Neural crest cell (in vitro differentiated cells): ENCODE data around the gene TPM2. TPM values are rescaled to one million over a fixed set of nuclear protein-coding genes. Genes with fewer than 3 reads are reported as not detected.

Experiments used
- DNase-seq: peaks from one replicate; pipeline ENCODE4 v3.0.0; 2021; ENCODE audit warnings: low read depth, mixed read lengths, low spot score
- H3K27ac Mint-ChIP-seq: one replicate; pipeline ENCODE4 v1.8.0; 2021; ENCODE audit warnings: mild to moderate bottlenecking, mixed read lengths; ENCODE audit not compliant: unreplicated experiment
- H3K27me3 Mint-ChIP-seq: 2 replicates; pipeline ENCODE4 v1.8.0; 2021; ENCODE audit warnings: low read depth, mild to moderate bottlenecking, mixed read lengths
- H3K36me3 Mint-ChIP-seq: 2 replicates; pipeline ENCODE4 v1.8.0; 2021; ENCODE audit warnings: low read depth, mild to moderate bottlenecking, mixed read lengths
- H3K4me1 Mint-ChIP-seq: 2 replicates; pipeline ENCODE4 v1.8.0; 2021; ENCODE audit warnings: mixed read lengths
- H3K4me3 Mint-ChIP-seq: one replicate; pipeline ENCODE4 v1.8.0; 2021; ENCODE audit warnings: mild to moderate bottlenecking, mixed read lengths
- H3K9me3 Mint-ChIP-seq: 2 replicates; pipeline ENCODE4 v1.8.0; 2021; ENCODE audit warnings: mixed read lengths
- CTCF ChIP-seq: fragments of 200-600 bp; sonication (generic); conservative IDR thresholded peaks from 2 replicates; pipeline ENCODE4 v1.5.0; 2021; ENCODE audit warnings: antibody characterized with exemption, mild to moderate bottlenecking
- total RNA-seq: library from RNA; stranded (reverse); gene quantifications from 2 replicates; pipeline ENCODE4 v1.2.1, GENCODE V29; 2021

The TPM2 gene
- total RNA-seq, 1 donor from 2014 or later: 159 TPM

DNA sequence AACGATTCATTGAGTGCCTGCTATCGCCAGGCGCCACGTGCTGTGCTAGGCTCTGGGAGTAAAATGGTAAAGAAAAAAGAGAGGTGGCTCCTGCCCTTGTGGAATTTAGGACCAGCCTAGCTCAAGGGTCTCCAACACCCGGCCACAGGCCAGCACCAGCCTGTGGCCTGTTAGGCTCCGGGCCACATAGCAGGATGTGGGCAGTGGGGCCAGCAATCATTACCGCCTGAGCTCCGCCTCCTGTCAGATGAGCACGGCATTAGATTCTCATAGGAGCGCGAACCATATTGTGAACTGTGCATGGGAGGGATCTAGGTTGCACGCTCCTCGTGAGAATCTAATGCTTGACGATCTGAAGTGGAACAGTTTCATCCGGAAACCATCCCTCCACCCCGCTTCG lies 33.4 kb downstream of the TPM2 start:
- peaks cover 7% of the 10 kb centered on the region for H3K36me3 Mint-ChIP-seq
- no peak overlapping the region for H3K27ac Mint-ChIP-seq
- H3K4me1 Mint-ChIP-seq: peaks cover 37% of the 10 kb centered on the region
- peaks cover 3% of the 10 kb centered on the region for H3K9me3 Mint-ChIP-seq
- TF ChIP-seq CTCF: no peak
- H3K4me3 Mint-ChIP-seq: peak overlapping the region; percentile 88
- DNase-seq: no peak
- H3K27me3 Mint-ChIP-seq: peaks cover 10% of the 10 kb centered on the region

- no peak for DNase-seq
- Mint-ChIP-seq H3K4me3 (no peak overlapping the region), H3K4me1 (peaks cover 20% of the 10 kb centered on the region), H3K36me3 (peaks cover 3% of the 10 kb centered on the region), H3K27ac (no peak overlapping the region), H3K27me3 (peaks cover 14% of the 10 kb centered on the region), H3K9me3 (peaks cover 3% of the 10 kb centered on the region)
- TF ChIP-seq CTCF: no peak
Measured at GRCh38 chr9:35653611-35654010, 36.1 kb downstream of the TPM2 start.

DNA sequence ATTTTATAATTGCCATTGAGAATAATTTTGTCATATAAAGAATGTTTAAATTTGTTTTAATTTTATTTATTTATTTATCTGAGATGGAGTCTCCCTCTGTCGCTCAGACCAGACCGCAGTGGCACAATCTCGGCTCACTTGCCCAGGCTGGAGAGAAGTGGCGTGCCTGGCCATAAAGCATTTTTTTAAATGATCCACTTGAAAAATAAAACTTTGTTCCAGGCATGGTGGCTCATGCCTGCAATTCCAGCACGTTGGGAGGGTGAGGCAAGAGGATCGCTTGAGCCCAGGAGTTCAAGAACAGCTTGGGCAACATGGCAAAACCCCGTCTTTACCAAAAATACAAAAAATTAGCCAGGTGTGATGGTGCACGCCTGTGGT lies 36.9 kb downstream of the TPM2 start:
- Mint-ChIP-seq H3K9me3 (peaks cover 1% of the 10 kb centered on the region), H3K27me3 (peaks cover 14% of the 10 kb centered on the region), H3K27ac (no peak overlapping the region), H3K4me1 (peaks cover 25% of the 10 kb centered on the region), H3K4me3 (no peak overlapping the region), H3K36me3 (peaks cover 2% of the 10 kb centered on the region)
- no peak for TF ChIP-seq CTCF
- no peak for DNase-seq

GRCh38 chr9:35651956-35652828 lies 37.5 kb downstream of the TPM2 start:
- Mint-ChIP-seq H3K27ac (no peak overlapping the region), H3K36me3 (no peaks in the 10 kb centered on the region), H3K27me3 (peaks cover 9% of the 10 kb centered on the region), H3K9me3 (no peaks in the 10 kb centered on the region), H3K4me3 (peak overlapping the region; percentile 47), H3K4me1 (peaks cover 25% of the 10 kb centered on the region)
- no peak for TF ChIP-seq CTCF
- no peak for DNase-seq

GRCh38 chr9:35650341-35651158 lies 39.2 kb downstream of the TPM2 start, which contains the start of gene SIT1:
Gene SIT1 (minus strand): TSS chr9:35650931. CDS start chr9:35650853, 78 bp downstream.
- no peak for DNase-seq
- H3K36me3 Mint-ChIP-seq: no peaks in the 10 kb centered on the region
- peaks cover 26% of the 10 kb centered on the region for H3K4me1 Mint-ChIP-seq
- H3K9me3 Mint-ChIP-seq: no peaks in the 10 kb centered on the region
- peak within 1 kb of the TSS; percentile 47 for H3K4me3 Mint-ChIP-seq
- H3K27ac Mint-ChIP-seq: no peak within 1 kb of the TSS
- peaks cover 7% of the 10 kb centered on the region for H3K27me3 Mint-ChIP-seq
- no peak for TF ChIP-seq CTCF
